Testis (tissue), 3 donors: ENCODE results near the gene DYNLRB2. TPM values are rescaled to one million over a fixed set of nuclear protein-coding genes. Genes with fewer than 3 reads are reported as not detected.

Source experiments
- DNase-seq: peaks from one replicate; pipeline ENCODE4 v3.0.0-alpha.2; 2019
- H3K27ac ChIP-seq, 2 donors: fragments of 200-600 bp; sonication (generic); one replicate each; pipeline ENCODE4 v1.5.1; 2019
- H3K27me3 ChIP-seq: fragments of 200-600 bp; sonication (generic); one replicate; pipeline ENCODE4 v1.5.1; 2019
- H3K36me3 ChIP-seq: fragments of 200-600 bp; sonication (generic); one replicate; pipeline ENCODE4 v1.5.1; 2017; ENCODE audit warnings: low read depth; ENCODE audit errors: missing control alignments
- H3K4me1 ChIP-seq: fragments of 200-600 bp; sonication (generic); one replicate; pipeline ENCODE4 v1.5.1; 2019
- H3K4me3 ChIP-seq, 2 donors: fragments of 200-600 bp; sonication (generic); one replicate each; pipeline ENCODE4 v1.5.1; 2017 to 2019
- H3K9me3 ChIP-seq: fragments of 200-600 bp; sonication (generic); one replicate; pipeline ENCODE4 v1.5.1; 2017
- POLR2A ChIP-seq: fragments of 450-650 bp; IDR thresholded peaks from one replicate; pipeline ENCODE4 v1.6.1; 2017; ENCODE audit warnings: antibody characterized with exemption, mild to moderate bottlenecking, moderate library complexity
- WGBS, 2 donors: methylation state at CpG; one replicate each; pipeline ENCODE4 v1.1.5; 2018; 5-methylcytosine and 5-hydroxymethylcytosine counted together
- intact Hi-C: fragments of 100-400 bp; cut with DNase I; formaldehyde crosslinking; loops from one replicate; pipeline ENCODE4 v1.15.1; 2023; ENCODE audit warnings: low total_unique reads
- polyA plus RNA-seq: library from polyadenylated mRNA; stranded (reverse); fragments of 350-450 nt; fragmentation: Illumina TruSeq; extraction: RNeasy Lipid Tissue Mini Kit (QIAGEN cat#74804); gene quantifications from one replicate; pipeline ENCODE4 v1.2.3, GENCODE V29; 2014; ENCODE audit warnings: low read depth, low replicate concordance; ENCODE audit not compliant: insufficient read depth
- total RNA-seq, 2 donors: library from RNA; depleted of rRNA; stranded (reverse); fragments of >200 nt; gene quantifications; one replicate each; pipeline ENCODE4 v1.2.3, GENCODE V29; 2016
- TF ChIP-seq, protein P1 (sequence below), 3 experiments: fragments of 450-650 bp in 2 of 3; fragments of 200-600 bp in 1 of 3; sonication (generic) in 1 of 3; IDR thresholded peaks; one replicate each; pipeline ENCODE4 v1.5.1; 2016 to 2019; ENCODE audit warnings: antibody characterized with exemption in 3 of 3, mild to moderate bottlenecking in 2 of 3, moderate library complexity in 1 of 3

Gene DYNLRB2
- total and polyA plus RNA-seq, 3 donors from 2014 or later = 95.3 to 436 (median 153) TPM

DNA sequence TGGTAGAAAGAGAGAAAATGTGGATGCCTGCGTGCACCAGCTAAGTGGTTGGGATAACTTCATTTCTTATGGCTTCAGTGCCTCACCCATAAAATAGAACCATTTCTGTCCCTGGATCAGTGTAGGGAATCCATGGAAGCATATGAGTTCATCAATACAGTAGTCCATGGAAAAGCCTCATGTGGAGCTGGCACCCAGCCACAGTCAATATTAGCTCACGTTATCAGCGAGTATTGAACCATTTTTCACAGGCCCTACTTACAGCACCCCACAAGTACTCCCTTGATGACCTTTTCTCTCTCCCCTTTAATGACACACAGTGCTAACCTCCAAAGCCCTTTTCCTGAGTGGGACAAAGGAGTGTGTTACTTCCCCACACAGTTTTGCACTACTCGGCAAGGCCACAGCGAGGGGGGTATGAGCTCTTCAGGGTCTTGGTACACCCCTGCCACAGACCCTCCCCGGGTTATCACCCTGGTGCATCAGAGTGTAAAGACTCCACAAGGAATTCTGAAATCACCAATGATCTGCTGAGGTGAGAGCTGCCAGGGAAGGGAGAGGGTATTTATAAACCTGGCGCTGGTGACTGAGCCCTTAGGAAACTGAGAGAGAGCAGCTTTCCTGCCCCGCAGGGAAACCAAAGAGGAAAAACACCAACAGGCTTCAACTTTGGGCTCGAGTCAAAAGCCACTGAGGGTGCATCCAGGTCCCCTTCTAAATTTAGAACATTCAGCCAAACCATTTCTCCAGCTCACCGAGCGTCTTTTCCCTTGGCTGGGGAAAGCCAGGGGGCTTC is 36.9 kb downstream of the DYNLRB2 start:
- Histone ChIP-seq H3K36me3 (no peaks in the 10 kb centered on the region), H3K27me3 (no peaks in the 10 kb centered on the region), H3K9me3 (no peaks in the 10 kb centered on the region), H3K4me3 (no peak overlapping the region), H3K27ac (no peak overlapping the region), H3K4me1 (no peaks in the 10 kb centered on the region)
- no peak for DNase-seq
- intact Hi-C loops = no loop called here
- TF ChIP-seq POLR2A = no peak
- TF ChIP-seq, protein P1, sequence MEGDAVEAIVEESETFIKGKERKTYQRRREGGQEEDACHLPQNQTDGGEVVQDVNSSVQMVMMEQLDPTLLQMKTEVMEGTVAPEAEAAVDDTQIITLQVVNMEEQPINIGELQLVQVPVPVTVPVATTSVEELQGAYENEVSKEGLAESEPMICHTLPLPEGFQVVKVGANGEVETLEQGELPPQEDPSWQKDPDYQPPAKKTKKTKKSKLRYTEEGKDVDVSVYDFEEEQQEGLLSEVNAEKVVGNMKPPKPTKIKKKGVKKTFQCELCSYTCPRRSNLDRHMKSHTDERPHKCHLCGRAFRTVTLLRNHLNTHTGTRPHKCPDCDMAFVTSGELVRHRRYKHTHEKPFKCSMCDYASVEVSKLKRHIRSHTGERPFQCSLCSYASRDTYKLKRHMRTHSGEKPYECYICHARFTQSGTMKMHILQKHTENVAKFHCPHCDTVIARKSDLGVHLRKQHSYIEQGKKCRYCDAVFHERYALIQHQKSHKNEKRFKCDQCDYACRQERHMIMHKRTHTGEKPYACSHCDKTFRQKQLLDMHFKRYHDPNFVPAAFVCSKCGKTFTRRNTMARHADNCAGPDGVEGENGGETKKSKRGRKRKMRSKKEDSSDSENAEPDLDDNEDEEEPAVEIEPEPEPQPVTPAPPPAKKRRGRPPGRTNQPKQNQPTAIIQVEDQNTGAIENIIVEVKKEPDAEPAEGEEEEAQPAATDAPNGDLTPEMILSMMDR (IDR thresholded peaks at IDR 0.05) = no peak
- 87 to 88% methylated on average over 11 of the region's 11 CpGs for WGBS, 2 donors

DNA sequence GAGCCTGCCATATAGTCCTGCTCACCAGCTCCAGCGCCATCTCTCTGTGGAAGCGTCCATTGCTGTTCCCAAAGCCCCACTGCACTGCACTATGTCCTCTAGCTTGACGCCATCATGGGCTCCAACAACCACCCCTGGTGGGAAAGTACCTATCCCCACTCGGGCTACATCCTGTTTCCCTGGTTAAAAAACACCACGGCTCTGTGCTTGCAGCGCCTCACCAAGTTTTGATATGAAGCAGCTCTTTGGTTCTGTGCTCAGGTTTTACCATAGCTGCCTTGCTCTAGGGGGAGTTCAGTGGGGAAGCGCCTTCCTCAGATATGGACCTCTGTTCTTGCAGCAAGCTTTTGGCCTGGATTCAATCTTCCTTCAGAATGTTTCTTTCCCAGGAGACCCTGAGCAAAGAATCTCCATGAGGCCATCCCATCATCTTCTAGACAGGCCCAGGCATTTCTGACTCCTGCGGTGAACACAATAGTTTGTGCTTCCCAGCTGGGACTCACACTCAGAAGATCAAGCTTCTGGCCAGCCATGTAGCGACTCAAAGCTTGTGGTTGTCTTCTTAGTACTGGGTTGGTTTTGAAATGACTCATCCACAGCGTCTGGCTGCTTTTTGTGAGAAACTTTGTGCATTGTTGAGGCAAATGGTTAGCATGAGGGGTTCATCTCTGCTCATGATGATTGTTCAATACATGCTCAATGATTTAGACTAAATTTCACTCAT is 39.5 kb downstream of the DYNLRB2 start:
- Histone ChIP-seq H3K4me3 (no peak overlapping the region), H3K36me3 (no peaks in the 10 kb centered on the region), H3K9me3 (no peaks in the 10 kb centered on the region), H3K27me3 (no peaks in the 10 kb centered on the region), H3K27ac (no peak overlapping the region), H3K4me1 (no peaks in the 10 kb centered on the region)
- 91 to 93% methylated on average over 10 of the region's 10 CpGs for WGBS, 2 donors
- intact Hi-C loops = no loop called here
- no peak for DNase-seq
- TF ChIP-seq POLR2A = no peak
- TF ChIP-seq, protein P1 (IDR thresholded peaks at IDR 0.05) = no peak

DNA sequence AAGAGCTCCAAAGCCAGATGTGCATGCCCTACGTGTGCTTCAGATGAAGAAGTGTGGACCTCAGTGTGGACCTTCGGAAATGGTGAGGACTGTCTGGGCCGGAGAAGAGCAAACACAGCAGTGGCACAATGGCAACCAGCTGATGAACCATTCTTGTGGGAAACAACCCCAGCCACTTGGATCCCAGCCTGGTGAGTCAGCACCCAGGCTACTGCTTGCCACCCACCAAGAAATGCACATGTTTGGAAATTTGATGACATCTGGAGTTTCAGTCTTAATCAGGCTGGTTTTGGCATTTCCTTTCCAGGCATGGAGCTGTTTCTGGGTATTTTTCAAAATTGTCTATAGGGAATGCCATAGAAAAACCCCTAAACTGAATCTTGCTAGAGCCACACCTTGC is 42.7 kb downstream of the DYNLRB2 start:
- WGBS, 2 donors = 81 to 100% methylated on average over 3 of the region's 3 CpGs
- intact Hi-C loops = no loop called here
- H3K4me3 ChIP-seq = no peak overlapping the region
- no peaks in the 10 kb centered on the region for H3K9me3 ChIP-seq
- no peak overlapping the region for H3K27ac ChIP-seq
- DNase-seq = no peak
- no peaks in the 10 kb centered on the region for H3K36me3 ChIP-seq
- no peaks in the 10 kb centered on the region for H3K4me1 ChIP-seq
- H3K27me3 ChIP-seq = no peaks in the 10 kb centered on the region
- no peak for TF ChIP-seq POLR2A
- TF ChIP-seq, protein P1 (IDR thresholded peaks at IDR 0.05) = no peak

DNA sequence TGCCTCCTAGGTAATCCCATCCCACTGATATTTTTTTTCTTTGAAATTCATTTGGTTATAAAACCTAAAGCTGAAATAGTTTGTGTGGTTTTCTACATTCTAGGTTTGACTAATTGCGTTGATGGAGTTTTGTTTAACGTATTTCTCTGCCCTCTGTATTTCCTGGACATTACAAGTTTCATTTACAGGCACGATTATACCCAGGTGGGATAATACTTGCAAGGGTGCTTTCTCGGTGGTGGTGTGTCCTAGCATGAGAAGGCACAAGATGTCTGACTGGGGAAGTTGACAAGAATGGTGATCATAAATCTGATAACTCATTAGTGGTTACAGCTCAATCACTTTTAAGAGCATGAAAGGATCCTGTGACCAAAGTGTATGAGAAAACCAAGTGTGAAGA is 45.0 kb downstream of the DYNLRB2 start:
- H3K36me3 ChIP-seq = no peaks in the 10 kb centered on the region
- H3K27ac ChIP-seq = no peak overlapping the region
- DNase-seq = no peak
- no peak for TF ChIP-seq POLR2A
- TF ChIP-seq, protein P1 (IDR thresholded peaks at IDR 0.05) = no peak
- no peak overlapping the region for H3K4me3 ChIP-seq
- 92 to 94% methylated on average over 4 of the region's 4 CpGs for WGBS, 2 donors
- no peaks in the 10 kb centered on the region for H3K4me1 ChIP-seq
- intact Hi-C loops = no loop called here
- no peaks in the 10 kb centered on the region for H3K27me3 ChIP-seq
- H3K9me3 ChIP-seq = no peaks in the 10 kb centered on the region
